Common myeloid progenitor, CD34-positive (primary cell): ENCODE measurements around the gene RASGRP4.

Source experiments
- CTCF ChIA-PET: fragments of 350-600 bp; sonication (Branson Sonifier 250); formaldehyde crosslinking; loops from one replicate; lab custom pipeline; 2021; ENCODE audit warnings: antibody characterized with exemption; lab: Charles Lee
- POLR2A ChIA-PET: fragments of 350-600 bp; sonication (Branson Sonifier 250); formaldehyde crosslinking; loops from one replicate; lab custom pipeline; 2021; ENCODE audit warnings: antibody characterized with exemption; lab: Charles Lee
- DNase-seq, 3 donors: peaks; one replicate each; pipeline versions ENCODE4 v3.0.0 to v3.0.0-alpha.2; 2013
- H3K27ac ChIP-seq, 2 experiments: 1 replicate in 1 of 2; 2 replicates in 1 of 2; pipeline ENCODE4 v1.7.0; 2013; ENCODE audit warnings: inconsistent platforms in 2 of 2, low read length in 2 of 2, mild to moderate bottlenecking in 2 of 2, low read depth in 1 of 2, moderate library complexity in 1 of 2; ENCODE audit not compliant: severe bottlenecking in 2 of 2, insufficient read depth in 1 of 2, poor library complexity in 1 of 2
- H3K27me3 ChIP-seq, 5 experiments: replicated peaks in 2 of 5; 1 replicate in 3 of 5; 2 replicates in 2 of 5; pipeline versions ENCODE4 v1.6.1 to v1.7.0; 2013; ENCODE audit warnings: low read length in 4 of 5, mild to moderate bottlenecking in 2 of 5, moderate library complexity in 2 of 5, inconsistent platforms in 1 of 5; ENCODE audit not compliant: insufficient read depth in 5 of 5, control insufficient read depth in 4 of 5
- H3K36me3 ChIP-seq, 4 experiments: 1 replicate in 2 of 4; 2 replicates in 2 of 4; pipeline versions ENCODE4 v1.6.1 to v1.7.0; 2013; ENCODE audit warnings: low read length in 3 of 4, control low read depth in 1 of 4, mild to moderate bottlenecking in 1 of 4; ENCODE audit not compliant: control insufficient read depth in 4 of 4, insufficient read depth in 4 of 4
- H3K4me1 ChIP-seq, 4 experiments: 1 replicate in 3 of 4; 2 replicates in 1 of 4; pipeline versions ENCODE4 v1.6.1 to v1.7.1; 2013; ENCODE audit warnings: low read length in 3 of 4, mild to moderate bottlenecking in 3 of 4, control low read depth in 1 of 4, inconsistent platforms in 1 of 4, moderate library complexity in 1 of 4; ENCODE audit not compliant: control insufficient read depth in 4 of 4, insufficient read depth in 4 of 4; ENCODE audit errors: control extremely low read depth in 1 of 4
- H3K4me3 ChIP-seq, 7 experiments: 1 replicate in 4 of 7; 2 replicates in 3 of 7; pipeline versions ENCODE4 v1.5.1 to v1.7.0; 2013; ENCODE audit warnings: mild to moderate bottlenecking in 7 of 7, low read length in 6 of 7, moderate library complexity in 6 of 7, inconsistent platforms in 2 of 7, low read depth in 2 of 7, control low read depth in 1 of 7; ENCODE audit not compliant: insufficient read depth in 4 of 7, control insufficient read depth in 1 of 7; ENCODE audit errors: extremely low read depth in 1 of 7
- H3K9me3 ChIP-seq, 5 experiments: 1 replicate in 4 of 5; 2 replicates in 1 of 5; pipeline versions ENCODE4 v1.6.1 to v1.7.1; 2013; ENCODE audit warnings: low read length in 4 of 5, mild to moderate bottlenecking in 2 of 5, inconsistent platforms in 1 of 5, low read depth in 1 of 5, moderate library complexity in 1 of 5; ENCODE audit not compliant: control insufficient read depth in 4 of 5, insufficient read depth in 2 of 5; ENCODE audit errors: control extremely low read depth in 1 of 5
- WGBS: methylation state at CpG from one replicate; pipeline ENCODE4 v1.1.5; 2013; ENCODE audit not compliant: insufficient coverage; 5-methylcytosine and 5-hydroxymethylcytosine counted together

RASGRP4 gene

DNA sequence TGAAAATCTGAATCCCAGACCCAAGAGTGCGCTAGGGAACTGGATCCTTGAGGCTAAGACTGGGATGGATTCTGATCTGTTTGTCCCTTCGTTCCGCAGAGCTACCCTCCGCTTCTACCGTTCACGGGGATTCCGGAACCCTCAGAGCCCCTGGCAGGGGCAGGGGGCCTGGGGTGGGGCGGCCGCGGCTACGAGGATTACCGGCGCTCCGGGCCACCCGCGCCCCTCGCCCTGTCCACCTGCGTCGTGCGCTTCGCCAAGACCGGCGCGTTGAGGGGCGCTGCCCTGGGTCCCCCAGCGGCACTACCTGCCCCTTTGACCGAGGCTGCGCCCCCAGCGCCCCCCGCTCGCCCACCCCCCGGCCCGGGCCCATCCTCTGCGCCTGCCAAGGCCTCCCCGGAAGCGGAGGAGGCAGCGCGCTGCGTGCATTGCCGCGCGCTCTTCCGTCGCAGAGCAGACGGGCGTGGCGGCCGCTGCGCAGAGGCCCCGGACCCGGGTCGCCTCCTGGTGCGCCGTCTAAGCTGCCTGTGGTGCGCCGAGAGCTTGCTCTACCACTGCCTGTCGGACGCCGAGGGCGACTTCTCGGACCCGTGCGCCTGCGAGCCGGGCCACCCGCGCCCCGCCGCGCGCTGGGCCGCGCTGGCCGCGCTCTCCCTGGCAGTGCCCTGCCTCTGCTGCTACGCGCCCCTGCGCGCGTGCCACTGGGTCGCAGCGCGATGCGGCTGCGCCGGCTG, 30.5 kb downstream of the RASGRP4 start:
- CTCF ChIA-PET: interaction anchor here (1.9 kb wide), 1 partner anchor 16 kb away, joined by 4 read pairs; no protein-coding TSS in a partner anchor
- H3K4me3 ChIP-seq: peak overlapping the region in 2 of 7 experiments; percentile 19 to 23
- no peak for DNase-seq
- 6% methylated on average over 86 of the region's 86 CpGs for WGBS
- POLR2A ChIA-PET: interaction anchor here (1.1 kb wide), 1 partner anchor 8 kb away, joined by 4 read pairs; the partner anchor contains the start of gene GGN
- no peak overlapping the region for H3K27ac ChIP-seq
- peaks cover 0 to 10% (median 7%) of the 10 kb centered on the region in 4 experiments for H3K4me1 ChIP-seq
- H3K36me3 ChIP-seq: no peaks in the 10 kb centered on the region
- H3K27me3 ChIP-seq: peaks cover 6 to 97% (median 48%) of the 10 kb centered on the region in 5 experiments
- H3K9me3 ChIP-seq: no peaks in the 10 kb centered on the region

DNA sequence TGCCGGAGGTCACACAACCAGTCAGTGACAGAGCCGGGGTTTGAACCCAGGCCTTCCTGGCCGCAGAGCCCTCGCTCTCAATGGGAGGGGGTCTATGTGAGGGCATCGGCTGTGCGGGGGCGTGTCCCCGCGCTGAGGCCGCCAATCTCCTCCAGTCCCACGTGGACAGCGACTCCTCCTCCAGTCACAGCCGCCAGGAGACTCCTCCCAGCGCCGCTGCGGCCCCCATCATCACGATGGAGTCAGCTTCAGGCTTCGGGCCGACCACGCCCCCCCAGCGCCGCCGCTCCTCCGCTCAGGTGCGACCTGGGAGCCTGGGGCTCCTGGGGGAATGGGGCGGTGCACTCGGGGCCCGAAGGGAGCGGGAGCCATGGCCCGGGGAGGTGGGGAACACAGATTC, 31.5 kb downstream of the RASGRP4 start:
- no peaks in the 10 kb centered on the region for H3K36me3 ChIP-seq
- H3K27me3 ChIP-seq: peaks cover 6 to 99% (median 51%) of the 10 kb centered on the region in 5 experiments
- no peak overlapping the region for H3K27ac ChIP-seq
- ChIA-PET CTCF (interaction anchor here (1.1 kb wide), 1 partner anchor 9 kb away, joined by 5 read pairs; the partner anchor contains the start of gene FAM98C), POLR2A (interaction anchor here (1.0 kb wide), 1 partner anchor 8 kb away, joined by 3 read pairs; the partner anchor contains the start of gene FAM98C)
- H3K4me3 ChIP-seq: peak overlapping the region in 3 of 7 experiments; percentile 13 to 16 (median 15)
- H3K4me1 ChIP-seq: peaks cover 0 to 10% (median 7%) of the 10 kb centered on the region in 4 experiments
- WGBS: 1% methylated on average over 10 of the region's 30 CpGs
- peak; percentile 62 to 78 (median 73) for DNase-seq
- no peaks in the 10 kb centered on the region for H3K9me3 ChIP-seq

GRCh38 chr19:38392707-38393308, 33.2 kb downstream of the RASGRP4 start:
- WGBS: 87% methylated on average over 6 of the region's 6 CpGs
- H3K9me3 ChIP-seq: no peaks in the 10 kb centered on the region
- no peak overlapping the region for H3K4me3 ChIP-seq
- H3K27me3 ChIP-seq: peaks cover 6 to 99% (median 46%) of the 10 kb centered on the region in 5 experiments
- no peak for DNase-seq
- H3K27ac ChIP-seq: no peak overlapping the region
- POLR2A ChIA-PET: no interaction called here
- no peaks in the 10 kb centered on the region for H3K36me3 ChIP-seq
- CTCF ChIA-PET: no interaction called here
- peaks cover 0 to 26% (median 15%) of the 10 kb centered on the region in 4 experiments for H3K4me1 ChIP-seq

DNA sequence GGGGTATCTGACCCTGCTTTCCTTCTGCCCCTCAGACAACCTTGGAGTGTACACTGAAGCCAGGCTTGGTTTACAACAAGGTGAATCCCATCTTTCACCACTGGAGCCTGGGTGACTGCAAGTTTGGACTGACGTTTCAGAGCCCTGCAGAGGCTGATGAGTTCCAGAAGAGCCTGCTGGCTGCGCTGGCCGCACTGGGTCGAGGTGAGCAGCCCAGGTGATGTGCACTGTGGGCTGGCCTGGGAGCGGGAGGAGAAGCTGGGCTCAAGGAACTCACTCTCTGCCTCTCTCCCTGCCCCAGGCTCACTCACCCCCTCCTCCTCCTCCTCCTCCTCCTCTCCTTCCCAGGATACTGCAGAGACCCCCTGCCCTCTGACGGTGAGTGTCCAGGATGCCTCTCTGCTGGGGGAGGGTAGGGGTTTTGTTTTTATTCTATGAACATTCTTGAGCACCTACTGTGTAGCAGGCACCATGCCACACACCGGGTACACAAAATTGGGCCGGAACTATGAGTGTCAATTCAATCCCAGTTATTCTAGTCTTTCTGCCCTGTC, 34.0 kb downstream of the RASGRP4 start:
- CTCF ChIA-PET: interaction anchor here (2.0 kb wide), 1 partner anchor 11 kb away, joined by 6 read pairs; no protein-coding TSS in a partner anchor
- POLR2A ChIA-PET: interaction anchor here (0.5 kb wide), 1 partner anchor 55 kb away, joined by 3 read pairs; no protein-coding TSS in a partner anchor
- Histone ChIP-seq H3K4me1 (peaks cover 0 to 34% (median 22%) of the 10 kb centered on the region in 4 experiments), H3K9me3 (no peaks in the 10 kb centered on the region), H3K27ac (no peak overlapping the region), H3K4me3 (no peak overlapping the region), H3K27me3 (peaks cover 6 to 99% (median 42%) of the 10 kb centered on the region in 5 experiments), H3K36me3 (no peaks in the 10 kb centered on the region)
- no peak for DNase-seq
- WGBS: 93% methylated on average over 6 of the region's 8 CpGs

- CTCF ChIA-PET: interaction anchor here (1.0 to 2.0 kb wide), 3 partner anchors 9 to 28 kb away, joined by 3 to 6 read pairs (median 6); no protein-coding TSS in a partner anchor
- POLR2A ChIA-PET: interaction anchor here (0.6 to 1.2 kb wide), 2 partner anchors 13 to 106 kb away, joined by 3 read pairs; partner anchors contain the start of gene FAM98C
- Histone ChIP-seq H3K27me3 (peaks cover 6 to 98% (median 35%) of the 10 kb centered on the region in 5 experiments), H3K27ac (no peak overlapping the region), H3K4me3 (no peak overlapping the region), H3K9me3 (no peaks in the 10 kb centered on the region), H3K4me1 (peaks cover 0 to 43% (median 29%) of the 10 kb centered on the region in 4 experiments), H3K36me3 (peaks cover 0 to 3% (median 0%) of the 10 kb centered on the region in 4 experiments)
- 32% methylated on average over 15 of the region's 22 CpGs for WGBS
- no peak for DNase-seq
These were observed 35.8 kb downstream of the RASGRP4 start for GRCh38 chr19:38389957-38390924.
